OCI-M1 (cell line): ENCODE measurements around the gene GRIN3A.
"Not testable (repeated sequence)": the region's sequence is repeated elsewhere in the genome, so short reads cannot be mapped to it uniquely, and the experiment has no call there.

Experiments
- DNase-seq: peaks from one replicate; lab custom pipeline; 2025; lab: John Stamatoyannopoulos, UW

The GRIN3A gene

DNA sequence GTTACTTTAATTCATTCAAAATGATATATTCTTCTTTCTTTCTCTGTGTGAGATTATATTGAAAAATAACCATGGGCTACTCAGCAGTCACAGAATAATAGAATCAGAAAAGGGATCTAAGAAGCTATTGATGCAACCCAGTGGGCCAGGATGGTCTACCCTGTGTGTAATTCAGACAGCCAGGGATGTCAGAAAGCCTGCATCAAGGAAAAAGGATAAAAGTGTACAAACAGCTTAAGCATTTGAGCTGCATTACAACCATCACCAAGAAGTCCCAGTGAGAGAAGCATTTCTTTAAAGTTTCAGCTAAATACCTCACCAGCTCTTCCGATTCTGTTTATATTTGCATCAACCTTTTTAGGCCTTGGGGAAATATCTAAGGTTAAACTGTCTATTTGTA lies 105.8 kb downstream of the GRIN3A start:
- no peak for DNase-seq

DNA sequence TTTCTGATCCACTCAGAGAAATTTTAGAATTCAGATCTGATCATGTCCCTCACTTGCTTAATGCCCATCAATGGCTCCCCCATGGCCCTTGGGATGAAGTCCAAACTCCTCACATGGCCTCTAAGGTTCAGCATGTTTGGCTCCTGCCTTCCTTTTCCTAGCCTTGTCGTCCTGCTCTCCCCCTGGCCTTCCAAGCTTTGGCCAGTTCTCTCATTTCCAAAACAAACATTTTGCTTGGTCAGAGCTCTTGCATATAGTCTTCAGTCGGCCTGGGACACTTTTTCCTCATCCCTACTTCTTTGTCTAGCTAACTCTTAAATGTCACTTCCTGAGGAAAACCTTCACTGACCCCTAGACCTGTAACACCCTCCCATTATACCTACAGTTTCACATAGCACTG lies 106.6 kb downstream of the GRIN3A start:
- no peak for DNase-seq

DNA sequence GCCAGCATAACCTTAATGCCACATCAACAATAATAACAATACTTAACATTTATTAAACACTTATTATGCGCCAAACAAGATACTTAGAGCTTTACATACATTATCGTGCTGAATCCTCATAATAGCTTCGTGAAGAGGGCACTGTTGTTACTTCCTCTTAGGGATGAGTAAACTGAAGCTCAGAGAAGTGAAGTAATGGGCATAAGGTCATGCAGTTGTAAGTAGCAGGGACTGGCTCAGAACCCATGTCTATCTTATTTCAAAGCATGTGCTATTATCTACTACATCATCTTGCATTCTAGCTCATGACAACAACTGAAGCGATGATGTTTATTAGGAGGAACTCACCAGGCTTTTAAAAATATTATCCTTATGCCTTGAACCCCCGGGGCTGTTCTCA lies 108.8 kb downstream of the GRIN3A start:
- peak; percentile 50 for DNase-seq

DNA sequence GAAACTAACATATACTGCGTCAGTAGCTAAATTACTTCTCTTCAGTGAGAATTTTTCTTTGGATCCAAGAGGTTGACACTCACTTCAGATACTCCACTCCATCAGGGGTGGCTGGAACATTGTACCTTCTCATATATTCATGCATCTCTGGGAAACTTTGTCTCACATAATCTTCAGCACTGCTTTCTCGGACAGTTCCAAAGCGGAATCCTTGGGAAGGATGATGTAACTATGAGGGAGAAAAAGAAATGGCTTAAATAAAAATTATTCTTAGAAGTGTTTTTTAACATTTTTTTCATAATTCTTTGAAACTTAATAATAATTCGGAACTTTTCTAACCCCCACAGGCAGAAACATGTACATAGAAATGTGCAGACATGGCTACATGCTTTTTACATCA lies 110.3 kb downstream of the GRIN3A start:
- peak; percentile 36 for DNase-seq

DNA sequence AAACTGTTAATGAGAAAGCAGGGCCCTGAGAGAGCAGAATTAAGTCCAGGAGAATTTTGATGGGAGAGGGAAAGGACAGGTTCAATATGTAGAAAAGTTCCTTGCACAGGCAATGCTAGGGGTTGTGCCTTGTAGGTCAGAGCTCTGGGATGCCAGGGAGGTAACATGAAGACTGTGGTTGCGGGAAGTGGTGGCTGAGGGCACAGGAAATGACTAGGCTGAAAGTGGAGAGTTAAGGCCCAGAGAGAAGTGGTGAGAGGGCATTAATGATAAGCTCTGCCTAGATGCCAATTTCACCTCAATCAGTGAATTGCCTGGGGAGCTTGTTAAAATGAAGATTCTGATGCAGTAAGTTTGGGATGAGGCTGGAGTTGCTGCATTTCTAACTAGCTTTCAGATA lies 112.2 kb downstream of the GRIN3A start:
- peak; percentile 33 for DNase-seq

DNA sequence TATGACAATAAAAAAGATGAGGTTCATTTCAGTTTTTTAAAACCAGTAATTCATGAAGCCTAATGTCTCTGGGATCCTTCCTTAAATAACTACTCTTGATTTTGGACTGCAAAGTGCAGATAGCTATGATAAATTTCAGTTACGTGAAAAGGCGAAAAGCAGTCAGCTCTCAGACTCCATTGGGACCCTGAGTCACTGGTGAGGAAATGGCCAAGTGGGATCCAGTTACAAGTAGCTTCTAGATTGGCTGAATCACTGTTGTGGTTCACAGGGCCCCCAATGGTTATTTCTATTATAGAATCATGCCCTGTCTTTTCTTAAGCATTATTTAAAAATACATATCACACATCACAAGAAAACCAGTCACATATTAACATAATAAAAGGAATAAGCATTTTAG lies 112.6 kb downstream of the GRIN3A start:
- peak; percentile 41 for DNase-seq

DNA sequence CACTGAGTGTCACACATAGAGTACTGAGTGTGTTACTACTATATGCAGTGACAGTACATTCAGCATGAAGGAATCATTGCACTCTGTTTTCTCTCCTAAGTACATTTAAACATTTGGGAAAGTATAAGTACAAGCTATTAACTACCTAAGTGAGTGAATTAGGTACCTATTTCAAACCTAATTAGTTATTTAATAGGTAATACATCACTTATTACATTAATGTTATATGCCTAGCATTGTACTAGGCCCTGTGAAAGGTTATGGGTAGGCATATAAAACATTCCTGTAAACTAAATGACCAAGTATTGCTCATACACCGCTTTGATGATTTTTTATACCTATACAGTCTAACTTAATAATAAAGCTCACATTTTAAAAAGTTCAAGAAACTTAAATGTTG lies 118.0 kb downstream of the GRIN3A start:
- no peak for DNase-seq

DNA sequence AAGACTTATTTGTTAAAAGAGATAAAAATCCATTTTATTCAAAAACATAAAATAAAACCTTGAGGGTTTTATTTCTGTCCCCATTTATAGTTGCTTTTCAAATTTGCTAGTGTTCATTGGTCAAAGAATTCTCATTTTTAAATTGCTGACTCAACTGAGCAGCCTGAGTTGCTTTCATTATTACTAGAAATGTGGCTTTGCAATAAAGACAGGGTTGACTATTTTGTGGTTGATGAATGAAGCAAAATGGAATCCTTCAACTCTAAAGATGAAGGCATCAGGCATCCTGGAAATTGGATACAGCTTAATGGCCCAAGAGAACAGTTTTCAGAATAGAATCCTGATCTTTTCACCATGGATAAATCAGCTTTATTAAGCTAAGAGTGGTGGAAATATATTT lies 119.7 kb downstream of the GRIN3A start:
- DNase-seq = no peak

DNA sequence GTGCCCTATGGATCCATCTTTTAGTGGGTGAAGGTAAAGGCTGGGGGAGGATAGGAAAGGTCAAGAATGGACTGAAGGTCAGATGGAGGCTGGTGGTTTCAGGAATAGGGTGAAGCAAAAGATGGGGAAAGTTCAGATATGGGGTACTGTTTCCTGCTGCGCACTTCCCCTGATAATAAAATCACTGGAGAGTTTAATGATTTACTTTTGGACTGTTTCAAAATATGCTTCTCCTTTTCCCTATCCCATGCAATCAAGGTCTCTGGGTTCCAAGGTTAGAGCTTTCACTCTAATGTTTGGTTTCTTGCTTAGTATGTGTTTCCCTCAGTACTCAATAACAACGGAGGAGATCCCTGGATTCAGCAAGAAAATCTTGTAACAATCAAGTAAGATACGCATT lies 132.9 kb downstream of the GRIN3A start:
- no peak for DNase-seq

DNA sequence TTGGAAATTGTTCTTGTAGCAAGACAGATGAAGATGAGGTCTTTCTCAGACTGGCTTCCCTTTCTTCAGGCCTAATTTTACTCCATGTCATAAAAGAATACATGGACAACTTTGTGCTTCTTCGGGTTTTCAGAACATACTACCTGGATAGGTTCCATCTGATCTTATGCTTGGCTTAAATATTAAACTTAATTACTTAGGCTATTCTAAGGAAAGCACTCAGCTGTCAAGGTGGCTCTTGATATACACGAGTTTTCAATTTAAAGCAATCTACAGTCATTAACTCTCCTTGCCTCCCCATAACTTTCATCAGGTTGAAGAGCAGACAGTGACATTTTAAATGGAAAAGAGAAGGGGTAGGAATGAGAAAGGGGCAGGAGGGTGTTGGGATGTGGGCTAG lies 134.2 kb downstream of the GRIN3A start:
- no peak for DNase-seq

DNA sequence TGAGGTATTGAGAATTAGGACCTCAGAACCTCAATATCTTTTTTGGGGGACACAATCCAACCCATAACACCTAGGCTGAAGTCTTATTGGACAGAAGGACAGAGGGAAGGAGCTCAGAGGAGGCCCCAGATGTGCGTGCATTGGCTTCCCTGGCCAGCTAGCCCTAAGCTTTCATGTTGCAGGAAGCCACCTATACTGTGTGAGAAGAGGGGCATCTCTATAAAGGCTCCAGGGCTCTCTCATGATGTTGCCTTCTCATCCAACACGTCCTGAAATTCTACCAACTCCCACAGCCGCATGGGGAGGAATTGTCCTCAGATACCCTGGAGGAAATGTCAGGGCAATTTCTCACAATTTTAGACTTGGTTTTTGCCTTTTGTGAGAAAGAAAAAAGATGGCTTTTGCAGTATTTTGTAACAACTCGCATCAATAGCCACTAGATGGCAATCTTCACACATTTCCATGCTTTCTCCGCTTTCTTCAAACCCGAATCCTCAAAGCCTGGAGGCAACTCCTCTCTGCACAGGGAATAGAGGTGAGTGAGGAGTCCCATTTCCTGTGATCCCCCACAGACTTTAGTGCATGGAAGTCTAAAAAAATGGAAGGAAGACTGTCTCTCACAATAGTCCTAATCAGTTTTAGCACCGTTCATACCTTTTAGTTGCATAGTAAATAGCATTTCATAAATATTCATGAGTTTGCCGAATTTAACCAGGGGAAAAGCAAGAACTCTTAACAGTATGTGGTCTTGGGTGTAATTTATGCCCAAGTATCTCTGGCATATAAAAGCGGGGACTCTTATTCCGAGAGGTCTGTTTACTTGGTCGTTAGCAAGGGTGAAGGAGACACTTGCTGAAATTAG lies 136.3 kb downstream of the GRIN3A start:
- peak; percentile 76 for DNase-seq

DNA sequence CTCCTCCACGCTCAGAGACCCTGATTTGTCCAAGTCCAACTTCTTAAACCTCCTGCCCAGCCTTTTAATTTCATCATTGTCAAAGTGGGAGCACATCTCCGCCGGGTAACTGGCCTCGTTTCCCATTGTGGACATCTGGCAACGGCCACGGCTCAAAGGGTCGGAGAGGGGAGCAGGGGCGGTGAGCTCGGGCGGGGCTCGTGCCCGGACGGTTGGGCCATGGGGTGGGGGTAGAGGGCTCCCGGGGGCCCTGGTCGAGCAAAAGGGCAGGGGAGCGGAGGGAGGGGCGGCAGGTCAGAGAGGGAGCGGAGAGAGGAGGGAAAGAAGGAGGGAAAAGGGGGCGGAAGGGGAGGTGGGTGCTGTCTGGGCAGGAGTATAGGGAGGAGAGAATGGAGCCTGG lies 143.7 kb downstream of the GRIN3A start, which contains the start of gene PPP3R2:
Gene PPP3R2 (minus strand): TSS at position 174 of the 400 bp plus-strand sequence. CDS start 48 bp downstream, at position 126.
- no peak for DNase-seq

DNA sequence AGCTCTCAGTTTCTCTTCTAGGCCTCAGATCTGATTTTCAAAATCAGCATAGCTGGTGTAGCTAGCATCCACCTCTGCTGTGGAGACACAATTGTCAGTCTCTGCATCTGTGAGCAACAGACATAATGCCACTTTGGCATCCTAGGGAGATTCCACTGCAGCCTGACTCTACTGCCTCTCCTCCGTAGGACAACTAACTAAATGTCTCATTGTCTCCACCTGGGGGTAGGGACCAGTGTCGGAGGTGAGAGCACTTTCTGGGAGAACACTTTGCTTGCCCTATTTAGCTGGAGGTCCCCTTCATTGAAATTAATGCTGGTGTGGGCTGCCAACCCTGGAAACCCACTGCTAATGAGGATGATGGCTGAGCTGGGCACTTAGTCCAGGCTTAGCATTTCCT lies 145.1 kb downstream of the GRIN3A start:
- DNase-seq = no peak

DNA sequence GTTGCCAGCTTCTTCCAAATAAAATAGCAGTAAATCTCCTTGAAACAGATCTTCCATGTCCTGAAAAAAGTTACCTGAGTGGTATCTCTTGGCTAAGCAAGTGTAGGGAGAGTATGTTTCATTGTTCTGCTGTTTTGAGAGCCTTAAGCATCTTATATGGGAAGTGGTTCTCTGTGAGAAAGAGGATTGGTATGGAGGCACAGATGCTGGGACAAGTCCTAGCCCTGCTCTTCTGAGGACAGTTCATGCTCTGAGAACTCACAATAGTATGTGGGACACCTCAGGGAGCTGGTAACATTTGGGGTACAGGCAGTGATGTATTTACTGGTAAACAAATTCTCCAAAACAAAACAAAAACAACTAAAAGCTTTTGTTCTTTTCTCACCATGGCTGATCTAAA lies 145.7 kb downstream of the GRIN3A start:
- DNase-seq = no peak

DNA sequence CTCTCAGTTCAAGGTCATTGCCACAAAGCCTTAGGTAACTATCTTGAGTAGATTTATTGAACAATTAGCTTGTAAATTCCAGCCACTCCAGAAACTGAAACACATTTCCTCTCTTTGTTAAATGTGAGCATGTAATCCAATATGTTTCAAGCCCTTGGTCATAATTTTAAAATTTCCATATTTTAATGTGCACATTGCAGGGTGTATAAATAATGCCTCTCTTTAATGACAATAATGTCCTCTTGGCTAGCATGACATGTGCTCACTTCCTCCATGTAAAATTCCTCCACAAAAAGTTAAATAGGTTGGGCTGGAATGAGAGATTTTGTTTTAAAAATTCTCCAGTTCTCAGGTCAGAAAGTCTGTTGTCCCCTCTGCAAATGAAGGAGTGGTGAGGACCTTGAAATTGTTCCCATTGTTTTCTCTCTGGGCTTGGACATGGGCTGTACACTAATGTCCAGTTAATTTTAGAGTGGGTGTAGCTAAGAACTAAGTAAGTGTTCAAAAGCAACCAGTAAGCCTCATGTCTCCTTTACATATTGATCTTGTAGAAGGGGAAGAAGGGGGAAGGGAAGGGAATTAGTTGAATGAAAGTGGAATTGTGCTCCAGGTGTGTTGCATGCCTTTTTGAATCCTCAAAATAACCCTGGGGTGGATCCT lies 146.5 kb downstream of the GRIN3A start:
- no peak for DNase-seq

DNA sequence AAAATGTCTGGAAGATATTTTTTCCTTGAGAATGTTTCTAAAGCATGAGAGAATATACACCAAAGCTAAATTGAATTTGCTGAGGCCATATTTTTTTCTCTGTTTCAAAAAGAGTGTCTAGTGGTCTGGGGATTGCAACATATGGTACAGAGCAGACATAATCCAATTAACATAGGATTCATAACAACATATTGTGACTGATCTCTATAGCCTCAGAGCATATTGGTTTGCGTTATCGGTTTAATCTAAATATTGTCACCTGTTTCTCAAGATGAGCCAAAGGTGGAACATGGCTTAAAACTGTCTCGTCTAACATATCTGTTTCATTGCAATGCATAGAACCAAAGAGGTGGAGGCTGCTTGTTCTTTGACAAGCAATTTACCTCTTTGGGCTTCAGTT lies 147.5 kb downstream of the GRIN3A start:
- no peak for DNase-seq

DNA sequence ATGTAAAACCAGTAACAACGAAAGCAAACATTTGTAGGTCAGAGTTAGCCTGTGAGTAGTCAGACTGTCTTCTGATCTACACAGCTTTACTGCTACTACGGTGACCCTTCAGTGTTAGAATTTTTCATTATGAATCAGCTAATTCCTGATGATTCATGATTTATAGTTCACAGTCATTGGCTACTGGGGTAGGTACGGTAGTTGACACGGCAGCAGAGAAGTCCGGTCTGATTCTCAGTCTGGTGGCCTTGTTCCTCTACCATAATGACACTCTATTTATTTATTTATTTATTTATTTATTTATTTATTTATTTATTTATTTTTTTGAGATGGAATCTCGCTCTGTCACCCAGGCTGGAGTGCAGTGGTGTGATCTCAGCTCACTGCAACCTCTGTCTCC lies 148.4 kb downstream of the GRIN3A start:
- DNase-seq = not testable (repeated sequence)

DNA sequence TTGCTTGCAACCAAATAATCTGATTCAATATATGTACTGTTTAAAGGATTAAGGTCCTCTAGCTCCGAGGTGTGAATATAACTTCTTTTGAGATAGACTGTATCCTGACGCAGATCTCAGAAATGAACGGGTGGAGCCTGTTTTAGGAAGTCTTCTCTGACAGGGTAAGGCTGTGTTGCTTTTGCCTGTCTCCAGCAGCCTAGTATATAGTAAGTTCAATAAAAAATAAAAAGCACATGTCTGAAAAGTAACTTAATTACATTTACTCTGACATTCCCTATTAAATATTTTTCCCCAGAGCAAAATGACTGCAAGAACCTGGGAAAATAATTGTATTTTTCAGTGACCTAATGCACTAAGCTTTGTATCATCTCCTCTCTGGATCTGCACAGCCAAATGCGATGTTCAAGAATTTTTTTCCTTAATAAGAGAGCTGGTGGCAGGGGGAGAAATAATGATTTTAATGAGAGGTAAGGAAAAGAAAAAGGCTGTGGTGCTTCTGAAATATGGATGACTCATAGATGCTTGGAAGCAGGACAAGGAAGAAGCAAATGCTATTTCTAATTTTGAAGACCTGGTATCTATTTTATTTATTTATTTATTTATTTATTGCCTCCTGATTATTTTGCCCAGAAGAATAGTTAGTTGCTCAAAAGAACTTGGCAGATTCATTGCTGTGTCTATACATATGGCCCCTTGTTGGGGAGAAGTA lies 151.0 kb downstream of the GRIN3A start:
- no peak for DNase-seq

DNA sequence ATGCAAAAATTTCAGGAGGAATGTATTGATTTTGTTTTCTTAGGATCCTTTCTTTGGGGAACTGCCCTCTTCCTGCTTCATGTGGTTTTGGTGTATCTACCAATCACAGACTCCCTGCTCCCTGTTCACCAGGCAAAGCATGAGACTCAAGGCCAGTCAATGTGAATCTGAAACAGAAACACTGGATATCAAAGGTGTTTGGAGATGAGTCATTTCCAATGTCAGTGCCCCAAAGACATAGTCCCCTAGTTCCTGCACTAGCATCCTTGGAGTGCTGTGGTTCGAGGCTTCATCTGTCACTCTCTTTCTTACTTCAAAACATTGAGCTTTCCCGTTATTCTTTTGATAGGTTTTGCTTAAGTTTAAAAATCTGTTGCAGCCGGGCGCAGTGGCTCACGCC lies 151.8 kb downstream of the GRIN3A start:
- DNase-seq = peak; percentile 30

DNA sequence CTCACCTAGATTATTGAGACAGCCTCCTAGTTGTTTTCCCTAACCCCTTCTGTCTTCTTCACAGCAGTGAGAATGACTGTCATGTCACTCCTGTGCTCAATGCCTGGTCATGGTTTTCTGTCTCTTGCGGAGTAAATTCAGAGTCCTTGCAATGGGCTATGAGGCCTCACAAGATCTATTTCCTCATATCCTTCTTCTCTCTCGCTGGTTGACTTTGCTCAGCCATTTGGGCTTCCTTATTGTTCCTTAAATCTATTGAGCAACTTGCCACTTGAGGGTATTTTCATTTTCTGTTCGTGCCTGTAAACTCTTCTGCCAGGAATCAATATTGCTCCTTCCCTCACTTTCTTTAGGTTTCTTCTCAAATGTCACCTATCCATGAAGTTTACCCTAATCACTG lies 152.7 kb downstream of the GRIN3A start:
- DNase-seq = peak; percentile 22

DNA sequence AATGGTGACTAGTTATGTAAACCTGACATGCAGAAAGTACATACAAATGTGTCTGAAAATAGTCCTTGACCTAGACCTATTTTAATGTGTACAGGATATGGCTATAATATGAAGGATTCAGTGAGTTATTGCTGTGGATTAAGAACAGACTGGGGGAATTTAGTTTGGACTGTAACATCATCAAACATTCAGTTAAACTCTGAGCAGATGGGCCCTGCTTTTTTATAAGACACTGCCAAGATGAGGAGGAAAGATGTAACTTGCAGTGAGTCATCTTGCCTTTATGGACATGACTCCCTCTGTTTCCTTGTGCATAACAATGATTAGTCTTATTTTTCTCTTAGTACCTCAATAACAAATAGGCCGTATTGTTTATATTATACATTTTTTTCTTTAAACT lies 155.9 kb downstream of the GRIN3A start:
- DNase-seq = no peak

DNA sequence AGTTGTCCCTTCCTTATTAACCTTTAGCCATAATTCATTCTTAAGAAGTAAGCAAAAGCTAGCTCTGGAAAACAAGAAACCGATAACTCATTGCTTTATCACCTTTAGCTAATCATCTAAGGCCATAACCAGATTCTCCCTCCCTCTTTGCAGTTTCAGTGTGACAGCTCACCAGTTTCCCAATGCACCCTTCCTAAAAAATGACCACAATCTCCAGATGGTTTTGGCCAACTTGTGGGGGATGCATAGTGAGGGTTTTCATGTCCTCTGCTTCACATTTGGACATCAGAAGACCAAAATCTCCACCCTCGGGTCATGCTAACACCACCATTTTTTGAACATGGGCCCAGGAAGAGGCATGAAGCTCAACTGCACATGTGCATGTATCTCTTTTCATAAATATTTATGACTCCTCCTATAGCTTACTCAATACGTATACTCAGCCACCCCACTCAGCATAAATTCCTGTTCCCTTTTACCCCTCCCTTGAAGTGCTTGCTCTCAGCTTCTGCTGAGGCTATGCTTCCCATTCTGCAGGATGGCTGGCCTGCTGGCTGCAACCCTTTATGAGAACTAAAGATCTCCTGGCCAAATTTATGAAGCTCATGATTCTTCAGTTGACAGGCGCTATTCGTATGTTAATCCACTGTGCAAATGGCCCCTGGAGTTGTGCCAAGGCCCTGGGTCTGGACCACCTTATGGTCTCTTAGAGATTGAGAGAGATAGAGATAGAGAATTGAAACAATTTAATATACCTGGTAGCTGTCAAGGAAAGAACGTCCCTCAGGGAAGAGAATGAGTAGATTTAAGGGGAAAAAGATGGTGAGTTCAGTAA lies 158.5 kb downstream of the GRIN3A start:
- peak; percentile 32 for DNase-seq
